Osteocyte (in vitro differentiated cells): Measurements from ENCODE around the gene ARHGEF1. TPM values are rescaled to one million over a fixed set of nuclear protein-coding genes. Genes with fewer than 3 reads are reported as not detected.

Experiments
- DNase-seq: peaks from one replicate; pipeline ENCODE4 v3.0.0; 2021; ENCODE audit warnings: mixed read lengths; ENCODE audit not compliant: unreplicated experiment; ENCODE audit errors: extremely low spot score
- H3K27ac Mint-ChIP-seq: one replicate; pipeline ENCODE4 v1.8.0; 2021; ENCODE audit warnings: mild to moderate bottlenecking, mixed read lengths; ENCODE audit not compliant: unreplicated experiment
- H3K27me3 Mint-ChIP-seq: one replicate; pipeline ENCODE4 v1.8.0; 2021; ENCODE audit warnings: mixed read lengths; ENCODE audit not compliant: unreplicated experiment
- H3K36me3 Mint-ChIP-seq: one replicate; pipeline ENCODE4 v1.8.0; 2021; ENCODE audit warnings: mixed read lengths; ENCODE audit not compliant: unreplicated experiment
- H3K4me1 Mint-ChIP-seq: one replicate; pipeline ENCODE4 v1.8.0; 2021; ENCODE audit warnings: mixed read lengths; ENCODE audit not compliant: unreplicated experiment
- H3K4me3 Mint-ChIP-seq: one replicate; pipeline ENCODE4 v1.8.0; 2021; ENCODE audit warnings: mild to moderate bottlenecking, moderate library complexity, mixed read lengths; ENCODE audit not compliant: unreplicated experiment
- H3K9me3 Mint-ChIP-seq: one replicate; pipeline ENCODE4 v1.8.0; 2021; ENCODE audit warnings: mixed read lengths; ENCODE audit not compliant: unreplicated experiment
- total RNA-seq: library from RNA; stranded (reverse); gene quantifications from 2 replicates; pipeline ENCODE4 v1.2.1, GENCODE V29; 2021
- TF ChIP-seq, protein P1 (sequence below): fragments of 200-600 bp; sonication (generic); IDR thresholded peaks from 2 replicates; pipeline ENCODE4 v1.5.0; 2021; ENCODE audit warnings: antibody characterized with exemption, mild to moderate bottlenecking, moderate library complexity

Gene ARHGEF1
- total RNA-seq, 1 donor from 2014 or later = 97.3 TPM

DNA sequence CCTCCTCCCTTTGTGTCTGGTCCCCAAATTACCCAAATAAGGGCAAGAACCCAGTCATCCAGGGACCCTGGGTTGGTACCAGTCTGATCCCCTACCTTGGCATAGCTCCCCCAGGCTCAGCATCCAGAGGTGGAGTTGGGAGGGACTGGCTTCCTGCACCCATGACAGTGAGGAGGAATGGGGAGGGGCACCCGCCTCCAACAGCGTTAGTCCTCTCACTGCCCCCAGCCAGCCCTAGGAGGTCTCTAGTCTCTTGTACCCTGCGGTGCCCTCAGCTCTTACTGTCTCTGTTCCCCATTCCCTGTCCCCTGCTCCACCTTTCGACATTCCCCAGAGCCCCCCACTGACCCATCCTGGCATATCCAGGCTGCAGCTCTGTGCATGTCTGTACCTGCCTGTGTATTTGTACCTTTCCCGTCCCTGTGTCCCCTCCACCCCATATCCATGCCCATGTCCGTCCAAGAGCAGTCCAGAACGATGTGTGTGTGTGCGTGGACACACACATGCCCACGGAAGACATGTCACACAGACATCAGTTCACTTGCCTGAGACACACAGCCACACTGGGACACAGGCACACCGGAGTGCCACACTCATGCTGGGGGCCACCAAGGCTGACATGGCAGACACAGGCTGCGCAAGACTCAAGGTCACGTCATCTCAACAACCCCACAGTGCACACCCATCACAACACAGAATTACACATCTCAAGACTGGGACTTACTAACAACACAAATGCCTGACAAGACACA lies 27.4 kb downstream of the ARHGEF1 start:
- no peak overlapping the region for H3K27ac Mint-ChIP-seq
- DNase-seq = no peak

DNA sequence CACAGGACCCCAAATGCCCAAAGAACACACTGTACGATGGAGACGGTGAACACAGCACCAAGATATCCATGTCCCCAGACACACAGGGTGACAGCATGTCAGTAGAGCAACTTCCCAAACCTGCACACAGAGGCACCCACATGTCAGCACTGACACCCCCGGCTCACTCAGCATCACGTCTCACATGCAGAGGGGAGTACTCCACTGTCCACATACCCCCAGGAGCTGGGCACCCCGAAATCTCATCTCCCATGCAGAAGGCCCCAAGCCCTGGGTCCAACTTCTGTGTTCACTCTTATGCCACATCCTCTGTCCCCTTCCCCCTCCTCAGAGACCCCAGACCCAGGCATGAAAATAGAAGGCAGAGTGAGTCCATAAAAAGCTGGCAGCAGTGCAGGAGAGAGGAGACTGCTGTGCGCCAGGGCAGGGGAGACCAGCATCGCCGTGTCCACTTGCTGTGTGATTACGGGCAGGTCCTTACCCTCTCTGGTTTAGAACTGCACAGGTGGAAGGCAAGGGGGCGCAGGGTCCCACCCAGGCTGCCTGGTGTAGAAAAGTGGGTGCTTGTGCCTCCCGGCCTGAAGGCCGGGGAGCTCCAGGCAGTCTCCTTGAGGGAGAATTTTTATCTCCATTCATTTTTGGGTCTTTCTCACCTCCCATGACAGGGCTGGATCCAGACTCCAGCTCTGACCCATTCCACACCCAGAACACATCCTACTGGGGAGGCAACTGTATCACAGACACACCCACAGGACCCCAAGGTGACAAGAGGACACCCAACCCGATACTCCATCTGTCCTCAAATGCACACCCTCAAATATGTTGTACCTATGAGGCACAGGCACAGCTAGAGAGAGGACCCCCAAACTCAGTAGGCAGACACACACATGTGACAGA lies 28.3 kb downstream of the ARHGEF1 start:
- H3K27me3 Mint-ChIP-seq = peaks cover 35% of the 10 kb centered on the region
- H3K27ac Mint-ChIP-seq = no peak overlapping the region
- no peak for DNase-seq
- H3K9me3 Mint-ChIP-seq = no peaks in the 10 kb centered on the region
- H3K36me3 Mint-ChIP-seq = peaks cover 5% of the 10 kb centered on the region
- no peak overlapping the region for H3K4me3 Mint-ChIP-seq
- H3K4me1 Mint-ChIP-seq = no peaks in the 10 kb centered on the region
- TF ChIP-seq, protein P1, sequence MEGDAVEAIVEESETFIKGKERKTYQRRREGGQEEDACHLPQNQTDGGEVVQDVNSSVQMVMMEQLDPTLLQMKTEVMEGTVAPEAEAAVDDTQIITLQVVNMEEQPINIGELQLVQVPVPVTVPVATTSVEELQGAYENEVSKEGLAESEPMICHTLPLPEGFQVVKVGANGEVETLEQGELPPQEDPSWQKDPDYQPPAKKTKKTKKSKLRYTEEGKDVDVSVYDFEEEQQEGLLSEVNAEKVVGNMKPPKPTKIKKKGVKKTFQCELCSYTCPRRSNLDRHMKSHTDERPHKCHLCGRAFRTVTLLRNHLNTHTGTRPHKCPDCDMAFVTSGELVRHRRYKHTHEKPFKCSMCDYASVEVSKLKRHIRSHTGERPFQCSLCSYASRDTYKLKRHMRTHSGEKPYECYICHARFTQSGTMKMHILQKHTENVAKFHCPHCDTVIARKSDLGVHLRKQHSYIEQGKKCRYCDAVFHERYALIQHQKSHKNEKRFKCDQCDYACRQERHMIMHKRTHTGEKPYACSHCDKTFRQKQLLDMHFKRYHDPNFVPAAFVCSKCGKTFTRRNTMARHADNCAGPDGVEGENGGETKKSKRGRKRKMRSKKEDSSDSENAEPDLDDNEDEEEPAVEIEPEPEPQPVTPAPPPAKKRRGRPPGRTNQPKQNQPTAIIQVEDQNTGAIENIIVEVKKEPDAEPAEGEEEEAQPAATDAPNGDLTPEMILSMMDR = no peak

More for the DNA sequence above, 27.4 kb downstream of the ARHGEF1 start:
- Mint-ChIP-seq H3K27me3 (peaks cover 35% of the 10 kb centered on the region), H3K9me3 (no peaks in the 10 kb centered on the region), H3K4me1 (no peaks in the 10 kb centered on the region), H3K4me3 (no peak overlapping the region), H3K36me3 (peaks cover 10% of the 10 kb centered on the region)
- TF ChIP-seq, protein P1 = no peak

DNA sequence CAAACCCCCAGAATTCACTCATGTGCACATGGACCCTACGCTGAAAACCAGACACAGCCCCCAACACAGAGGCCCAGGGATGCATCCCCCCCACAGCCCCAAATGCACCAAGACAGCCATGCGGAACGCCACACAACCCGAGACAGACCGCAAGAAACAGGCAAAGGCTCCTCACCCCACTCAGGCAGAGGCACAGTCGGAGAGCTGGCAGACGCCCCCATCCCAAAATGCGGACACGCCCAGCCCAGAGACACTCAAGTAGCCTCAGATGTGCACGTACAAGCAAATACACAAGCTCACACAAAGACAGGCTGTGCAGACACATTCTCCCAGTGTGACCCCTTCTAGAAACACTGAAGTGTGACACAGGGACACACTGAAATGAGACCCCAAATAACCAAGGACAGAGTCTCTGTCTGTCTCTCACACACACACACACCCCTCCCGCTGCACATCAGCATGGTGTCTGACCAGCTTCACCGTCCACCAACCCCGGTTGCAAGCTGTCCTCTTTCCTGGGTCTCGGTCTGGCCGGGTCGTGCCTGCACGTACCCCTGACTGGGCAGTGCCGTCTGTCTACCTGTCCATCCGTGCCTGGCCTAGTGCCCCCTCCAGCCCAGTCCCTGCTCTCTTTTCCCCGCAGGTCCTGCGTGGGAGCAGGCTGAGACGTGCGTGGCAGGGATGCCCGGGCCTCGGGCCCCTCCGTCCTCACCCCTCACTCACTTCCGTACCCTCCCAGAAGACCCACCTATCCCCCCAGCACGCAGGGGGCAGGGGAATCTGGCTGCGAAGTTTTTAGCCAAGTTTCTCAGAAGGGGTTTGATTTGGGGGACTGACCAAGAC lies 29.1 kb downstream of the ARHGEF1 start:
- Mint-ChIP-seq H3K27me3 (peaks cover 35% of the 10 kb centered on the region), H3K36me3 (peaks cover 2% of the 10 kb centered on the region), H3K4me1 (no peaks in the 10 kb centered on the region), H3K27ac (no peak overlapping the region), H3K4me3 (no peak overlapping the region), H3K9me3 (no peaks in the 10 kb centered on the region)
- DNase-seq = no peak
- TF ChIP-seq, protein P1 = no peak

DNA sequence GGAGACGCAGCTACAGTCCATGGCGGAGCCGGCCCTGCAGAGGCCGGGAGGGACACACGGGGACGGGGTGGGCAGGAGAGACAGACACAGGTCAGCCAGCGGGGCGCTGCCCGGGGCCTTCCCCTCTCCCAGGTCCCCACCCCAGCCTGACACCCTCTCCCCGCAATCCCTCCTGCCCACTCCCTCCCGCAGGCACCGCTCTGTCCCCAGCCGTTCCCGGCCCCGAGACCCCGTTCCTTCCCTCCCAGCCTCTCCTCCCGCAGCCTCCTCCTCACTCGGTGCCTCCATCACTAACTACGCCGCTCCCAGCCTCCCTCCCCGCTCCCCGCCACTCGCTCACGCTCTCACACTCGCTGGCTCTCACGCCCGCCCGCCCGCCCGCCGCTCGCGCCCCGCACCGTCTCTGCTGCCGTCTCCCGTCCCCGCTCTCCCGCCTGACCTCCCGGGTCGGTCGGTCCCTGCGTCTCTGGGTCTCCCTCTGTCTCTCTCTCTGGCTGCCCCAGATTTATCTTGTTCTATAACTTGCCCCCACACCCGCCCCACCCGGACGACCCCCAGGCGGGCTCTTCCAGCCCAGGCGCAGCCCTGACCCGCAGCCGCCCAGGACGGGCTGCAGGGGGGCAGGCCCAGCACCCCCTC lies 30.0 kb downstream of the ARHGEF1 start:
- H3K9me3 Mint-ChIP-seq = no peaks in the 10 kb centered on the region
- no peaks in the 10 kb centered on the region for H3K36me3 Mint-ChIP-seq
- no peak overlapping the region for H3K4me3 Mint-ChIP-seq
- TF ChIP-seq, protein P1 = no peak
- peaks cover 35% of the 10 kb centered on the region for H3K27me3 Mint-ChIP-seq
- H3K4me1 Mint-ChIP-seq = no peaks in the 10 kb centered on the region
- H3K27ac Mint-ChIP-seq = no peak overlapping the region
- no peak for DNase-seq
